Liver (tissue), 9 donors: Measurements from ENCODE around the gene CMTM5. TPM values are rescaled to one million over a fixed set of nuclear protein-coding genes. Genes with fewer than 3 reads are reported as not detected.

Source experiments
- DNase-seq: peaks from one replicate; pipeline ENCODE4 v3.0.0-alpha.2; 2017; ENCODE audit warnings: low spot score
- H3K27ac ChIP-seq, 2 donors: one replicate each; pipeline ENCODE4 v1.7.0; 2013; ENCODE audit warnings: inconsistent platforms in 2 of 2, low read length in 2 of 2, control low read depth in 1 of 2, low read depth in 1 of 2, mild to moderate bottlenecking in 1 of 2
- H3K27me3 ChIP-seq, 4 donors: one replicate each; pipeline versions ENCODE4 v1.6.1 to v1.7.0; 2013; ENCODE audit warnings: low read length in 3 of 4, inconsistent platforms in 1 of 4, mild to moderate bottlenecking in 1 of 4, moderate library complexity in 1 of 4; ENCODE audit not compliant: control insufficient read depth in 4 of 4, insufficient read depth in 4 of 4
- H3K36me3 ChIP-seq, 4 donors: one replicate each; pipeline versions ENCODE4 v1.6.1 to v1.7.0; 2013; ENCODE audit warnings: low read length in 3 of 4, mild to moderate bottlenecking in 3 of 4, low read depth in 1 of 4, moderate library complexity in 1 of 4; ENCODE audit not compliant: control insufficient read depth in 4 of 4, insufficient read depth in 3 of 4
- H3K4me1 ChIP-seq, 4 donors: one replicate each; pipeline versions ENCODE4 v1.6.1 to v1.7.0; 2013; ENCODE audit warnings: low read length in 3 of 4, mild to moderate bottlenecking in 3 of 4, moderate library complexity in 1 of 4; ENCODE audit not compliant: control insufficient read depth in 4 of 4, insufficient read depth in 4 of 4
- H3K4me3 ChIP-seq, 3 donors: one replicate each; pipeline versions ENCODE4 v1.6.1 to v1.7.0; 2013; ENCODE audit warnings: low read length in 3 of 3, control low read depth in 1 of 3, low read depth in 1 of 3, mild to moderate bottlenecking in 1 of 3
- H3K9ac ChIP-seq, 2 donors: one replicate each; pipeline ENCODE4 v1.7.0; 2013; ENCODE audit warnings: low read length in 2 of 2, mild to moderate bottlenecking in 2 of 2, moderate library complexity in 2 of 2, control low read depth in 1 of 2, low read depth in 1 of 2
- H3K9me3 ChIP-seq, 4 donors: one replicate each; pipeline versions ENCODE4 v1.6.1 to v1.7.0; 2013; ENCODE audit warnings: low read length in 3 of 4; ENCODE audit not compliant: control insufficient read depth in 4 of 4
- ATF3 ChIP-seq: IDR thresholded peaks from 2 replicates; pipeline ENCODE4 v1.6.1; 2016; ENCODE audit warnings: antibody characterized with exemption
- EGR1 ChIP-seq, 2 donors: IDR thresholded peaks; 2 replicates each; pipeline ENCODE4 v1.6.1; 2016 to 2018; ENCODE audit warnings: antibody characterized with exemption in 2 of 2, low read depth in 2 of 2
- FOXA1 ChIP-seq: IDR thresholded peaks from 2 replicates; pipeline ENCODE4 v1.6.1; 2016; ENCODE audit warnings: antibody characterized with exemption
- FOXA2 ChIP-seq: IDR thresholded peaks from 2 replicates; pipeline ENCODE4 v1.6.1; 2016; ENCODE audit warnings: antibody characterized with exemption
- GABPA ChIP-seq, 2 donors: IDR thresholded peaks in 1 of 2; conservative IDR thresholded peaks in 1 of 2; 2 replicates each; pipeline ENCODE4 v1.6.1; 2016; ENCODE audit warnings: antibody characterized with exemption in 2 of 2, mild to moderate bottlenecking in 1 of 2, moderate library complexity in 1 of 2
- HNF4A ChIP-seq, 2 donors: conservative IDR thresholded peaks; 2 replicates each; pipeline ENCODE4 v1.6.1; 2016; ENCODE audit warnings: antibody characterized with exemption in 2 of 2, mild to moderate bottlenecking in 2 of 2
- HNF4G ChIP-seq: IDR thresholded peaks from 2 replicates; pipeline ENCODE4 v1.6.1; 2016; ENCODE audit warnings: antibody characterized with exemption
- JUND ChIP-seq, 2 donors: IDR thresholded peaks; 2 replicates each; pipeline ENCODE4 v1.6.1; 2016; ENCODE audit warnings: antibody characterized with exemption in 2 of 2
- NR2F2 ChIP-seq: IDR thresholded peaks from 2 replicates; pipeline ENCODE4 v1.6.1; 2016; ENCODE audit warnings: antibody characterized with exemption
- REST ChIP-seq: IDR thresholded peaks from 2 replicates; pipeline ENCODE4 v1.6.1; 2016; ENCODE audit warnings: antibody characterized with exemption, mild to moderate bottlenecking
- RXRA ChIP-seq, 2 donors: IDR thresholded peaks; 2 replicates each; pipeline ENCODE4 v1.6.1; 2017 to 2018; ENCODE audit warnings: antibody characterized with exemption in 2 of 2, mild to moderate bottlenecking in 1 of 2
- SP1 ChIP-seq: IDR thresholded peaks from 2 replicates; pipeline ENCODE4 v1.6.1; 2018; ENCODE audit warnings: antibody characterized with exemption, mild to moderate bottlenecking
- TAF1 ChIP-seq: conservative IDR thresholded peaks from 2 replicates; pipeline ENCODE4 v1.6.1; 2016; ENCODE audit warnings: antibody characterized with exemption, mild to moderate bottlenecking
- YY1 ChIP-seq: IDR thresholded peaks from 2 replicates; pipeline ENCODE4 v1.6.1; 2016; ENCODE audit warnings: antibody characterized with exemption, mild to moderate bottlenecking
- ZBTB33 ChIP-seq: IDR thresholded peaks from 2 replicates; pipeline ENCODE4 v1.6.1; 2016; ENCODE audit warnings: antibody characterized with exemption
- WGBS: extraction: QIAGEN DNeasy Blood & Tissue Kit; methylation state at CpG from one replicate; pipeline ENCODE4 v1.1.7; 2013; 5-methylcytosine and 5-hydroxymethylcytosine counted together
- polyA plus RNA-seq, 2 donors: library from polyadenylated mRNA; stranded (reverse) in 1 of 2; unstranded in 1 of 2; fragments of 200-250 nt in 1 of 2; fragments of >200 nt in 1 of 2; fragmentation: Nextera tagmentation in 1 of 2; extraction: Ambion mirVana in 1 of 2; gene quantifications; one replicate each; pipeline versions ENCODE4 v1.2.1 to v1.2.3, GENCODE V29; 2013 to 2015
- total RNA-seq, 2 donors: library from RNA; depleted of rRNA; stranded (reverse); fragments of >200 nt; gene quantifications; one replicate each; pipeline ENCODE4 v1.2.3, GENCODE V29; 2014
- donor health status: healthy.
- donor health status: healthy.
- donor health status: healthy.
- donor health status: healthy.
- donor health status: healthy.

Gene CMTM5
- total and polyA plus RNA-seq, 4 donors = 0.22 to 5.5 TPM; not detected in 2

- no peak for TF ChIP-seq REST
- TF ChIP-seq FOXA1 = no peak
- TF ChIP-seq HNF4A (conservative IDR thresholded peaks at IDR 0.05) = no peak
- TF ChIP-seq EGR1 (IDR thresholded peaks at IDR 0.05; ENCODE audit: low read depth in 2 of 2) = no peak
- no peak for TF ChIP-seq TAF1
- TF ChIP-seq ATF3 = no peak
These were observed 6.0 kb downstream of the CMTM5 start (continued) for GRCh38 chr14:23382731-23383440.

DNA sequence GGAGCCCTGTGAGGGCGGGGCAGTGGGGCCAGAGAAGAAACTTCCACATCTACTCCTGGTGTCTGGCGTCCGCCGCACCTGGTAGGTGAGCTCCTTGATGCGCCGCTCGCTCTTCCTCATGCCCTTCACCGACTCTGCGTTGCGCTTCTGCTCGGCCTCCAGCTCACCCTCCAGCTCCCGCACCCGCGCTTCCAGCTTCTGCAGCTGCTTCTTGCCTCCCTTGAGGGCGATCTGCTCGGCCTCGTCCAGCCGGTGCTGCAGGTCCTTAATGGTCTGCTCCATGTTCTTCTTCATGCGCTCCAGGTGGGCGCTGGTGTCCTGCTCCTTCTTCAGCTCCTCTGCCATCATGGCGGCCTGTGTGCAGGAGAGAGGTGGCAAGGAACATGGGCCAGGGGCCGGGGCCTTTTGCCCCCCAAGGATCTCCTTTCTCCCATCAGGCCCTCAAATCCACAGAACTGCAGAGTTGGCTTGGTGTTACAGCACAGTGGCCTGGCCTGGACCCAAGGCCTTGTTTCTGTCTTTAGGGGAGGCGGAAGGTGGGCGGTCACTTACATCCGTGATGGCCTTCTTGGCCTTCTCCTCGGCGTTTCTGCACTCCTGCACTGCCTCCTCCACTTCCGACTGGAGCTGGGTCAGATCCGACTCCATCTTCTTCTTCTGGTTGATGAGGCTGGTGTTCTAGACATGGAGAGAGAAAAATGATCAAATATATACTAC is 7.7 kb downstream of the CMTM5 start:
- WGBS = 88% methylated on average over 29 of the region's 29 CpGs
- H3K27ac ChIP-seq = no peak overlapping the region
- no peak for DNase-seq

DNA sequence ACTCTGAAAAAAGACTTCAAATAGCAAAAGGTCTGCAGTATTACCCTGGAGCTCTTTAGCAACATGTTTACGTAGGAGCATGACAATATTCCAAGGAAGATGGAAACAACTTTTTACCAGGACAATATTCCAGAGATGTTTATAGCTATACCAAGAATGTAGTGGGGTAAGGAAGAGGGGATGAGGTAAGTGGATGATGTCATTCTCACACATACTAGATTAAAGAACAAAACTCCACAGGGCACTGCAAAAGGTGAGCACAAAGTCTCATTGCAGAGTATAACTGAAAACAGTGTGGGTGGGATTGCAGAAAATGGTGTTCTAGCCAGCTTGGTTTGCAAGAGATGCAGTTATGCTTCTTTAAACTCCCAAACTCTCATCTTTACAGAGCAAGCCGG is 8.4 kb downstream of the CMTM5 start:
- no peak for DNase-seq
- Histone ChIP-seq H3K27ac (no peak overlapping the region), H3K4me3 (no peak overlapping the region), H3K27me3 (no peaks in the 10 kb centered on the region), H3K9ac (no peak overlapping the region), H3K36me3 (no peaks in the 10 kb centered on the region), H3K4me1 (no peaks in the 10 kb centered on the region), H3K9me3 (no peaks in the 10 kb centered on the region)
- TF ChIP-seq NR2F2 (no peak), GABPA (IDR thresholded peaks at IDR 0.05 in 1 of 2, conservative IDR thresholded peaks at IDR 0.05 in 1 of 2) (no peak), FOXA1 (no peak), HNF4G (no peak), REST (no peak), SP1 (no peak), FOXA2 (no peak), RXRA (IDR thresholded peaks at IDR 0.05) (no peak)
- WGBS = 90% methylated on average over 2 of the region's 2 CpGs

More for the DNA sequence above, 7.7 kb downstream of the CMTM5 start:
- Histone ChIP-seq H3K9me3 (no peaks in the 10 kb centered on the region), H3K4me1 (no peaks in the 10 kb centered on the region), H3K9ac (no peak overlapping the region), H3K4me3 (no peak overlapping the region), H3K36me3 (no peaks in the 10 kb centered on the region), H3K27me3 (no peaks in the 10 kb centered on the region)
- TF ChIP-seq YY1 (no peak), GABPA (IDR thresholded peaks at IDR 0.05 in 1 of 2, conservative IDR thresholded peaks at IDR 0.05 in 1 of 2) (no peak), ZBTB33 (no peak), JUND (IDR thresholded peaks at IDR 0.05) (no peak)
